GM12873 (cell line): ENCODE results near the gene TCEA3.

Source experiments
- CTCF ChIP-seq: IDR thresholded peaks from 2 replicates; pipeline ENCODE4 v1.5.1; 2012; ENCODE audit warnings: low read depth, mild to moderate bottlenecking, moderate library complexity, low read length, control low read depth; ENCODE audit not compliant: insufficient read depth; ENCODE audit errors: missing control alignments

TCEA3 gene

GRCh38 chr1:23436520-23437354, 12.2 kb upstream of the TCEA3 start:
- TF ChIP-seq CTCF, result no peak

- TF ChIP-seq CTCF, result no peak
These were observed 9.8 kb upstream of the TCEA3 start for GRCh38 chr1:23434260-23434775.

- no peak for TF ChIP-seq CTCF
These were observed 8.6 kb upstream of the TCEA3 start for GRCh38 chr1:23433122-23433521.

GRCh38 chr1:23431431-23431830, 6.9 kb upstream of the TCEA3 start:
- TF ChIP-seq CTCF, result no peak

- TF ChIP-seq CTCF, result no peak
These were observed 6.3 kb upstream of the TCEA3 start for GRCh38 chr1:23430803-23431202.

GRCh38 chr1:23428136-23428905, 3.8 kb upstream of the TCEA3 start:
- no peak for TF ChIP-seq CTCF

- TF ChIP-seq CTCF, result no peak
These were observed 3.0 kb upstream of the TCEA3 start for GRCh38 chr1:23427550-23427949.
